Measurements from ENCODE around the gene MRPS7. TPM values are rescaled to one million over a fixed set of nuclear protein-coding genes. Genes with fewer than 3 reads are reported as not detected.

The MRPS7 gene
- total and polyA plus RNA-seq, 2 donors (not counting 1 experiment from before 2014, with no cell fraction given) = 25.1 to 42.6 TPM

DNA sequence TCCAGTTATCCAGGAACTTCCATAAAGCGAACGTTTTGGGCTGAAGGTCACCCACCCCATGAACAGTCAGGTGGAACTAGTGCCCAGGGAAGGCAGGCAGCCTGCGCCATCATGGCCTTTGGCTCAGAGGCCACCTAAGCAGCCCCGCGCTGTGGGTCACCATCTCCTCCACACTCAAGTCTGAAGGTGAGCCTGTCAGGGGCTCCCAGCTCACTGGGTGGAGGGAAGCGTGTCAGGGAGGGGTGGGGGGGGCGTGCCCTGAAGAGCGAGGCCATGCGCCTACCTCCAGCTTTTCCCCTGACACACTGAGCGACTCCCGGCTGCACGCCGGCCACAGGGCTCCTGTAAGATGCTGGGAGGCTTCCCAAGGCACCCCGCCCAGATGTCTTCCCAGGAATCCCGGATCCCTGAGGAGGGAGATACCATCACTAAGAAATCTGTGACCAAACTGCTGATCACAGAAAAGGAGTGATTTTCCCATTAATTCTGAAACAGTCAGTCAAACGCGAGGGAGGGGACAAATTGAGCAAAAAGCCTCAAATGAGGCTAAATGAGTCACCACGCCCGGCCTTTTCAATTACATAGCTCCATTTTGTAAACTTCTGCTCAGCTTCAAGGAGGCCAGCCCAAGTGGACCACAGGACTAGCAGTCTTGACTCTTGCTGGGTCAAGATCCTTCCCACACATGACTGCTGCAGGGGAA lies 54.0 kb downstream of the MRPS7 start:
- WGBS (ENCODE audit: insufficient coverage) = 84% methylated on average over 14 of the region's 19 CpGs
- no peak for ATAC-seq (ENCODE audit: low read depth)
- H3K36me3 ChIP-seq (replicated peaks in 1 of 2; ENCODE audit: control extremely low read depth in 1 of 2, control insufficient read depth in 1 of 2, extremely low read depth in 1 of 2, insufficient read depth in 2 of 2, low read length in 1 of 2) = peaks cover 7 to 28% of the 10 kb centered on the region in 2 experiments
- peak overlapping the region; percentile 29 for H3K4me3 Mint-ChIP-seq
- ChIA-PET CTCF (interaction anchor here (1.1 to 15.8 kb wide), 7 partner anchors 11 to 97 kb away, joined by 3 to 264 read pairs (median 8); partner anchors contain the start of gene SLC25A19), POLR2A (interaction anchor here (1.4 to 3.8 kb wide), 3 partner anchors 19 to 29 kb away, joined by 5 to 33 read pairs (median 25); partner anchors contain the start of gene SLC25A19)
- peak overlapping the region; percentile 89 for H3K27ac Mint-ChIP-seq
- H3K9me3 ChIP-seq (ENCODE audit: control extremely low read depth in 1 of 3, control insufficient read depth in 2 of 3, insufficient read depth in 1 of 3, low read length in 2 of 3) = no peaks in the 10 kb centered on the region
- no peaks in the 10 kb centered on the region for H3K27me3 ChIP-seq (replicated peaks in 1 of 4; ENCODE audit: control extremely low read depth in 1 of 4, control insufficient read depth in 3 of 4, insufficient read depth in 4 of 4, low read length in 3 of 4)
- peaks cover 81% of the 10 kb centered on the region for H3K79me2 ChIP-seq (ENCODE audit: control insufficient read depth, insufficient read depth, low read length)
- no peak overlapping the region for H3K4me3 ChIP-seq (ENCODE audit: control extremely low read depth in 1 of 5, extremely low read depth in 1 of 5, insufficient read depth in 1 of 5, low read depth in 2 of 5, low read length in 4 of 5)
- DNase-seq = no peak
- peaks cover 58% of the 10 kb centered on the region for H3K4me1 Mint-ChIP-seq
- H3K4me2 ChIP-seq (replicated peaks; ENCODE audit: low read depth, low read length, poor library complexity, severe bottlenecking) = no peak overlapping the region
- no peak overlapping the region for H2AFZ ChIP-seq (ENCODE audit: insufficient read depth, low read depth, low read length, poor library complexity, severe bottlenecking)
- H4K20me1 ChIP-seq (ENCODE audit: control insufficient read depth, insufficient read depth, low read length, poor library complexity, severe bottlenecking) = no peaks in the 10 kb centered on the region
- H3K27me3 Mint-ChIP-seq = no peaks in the 10 kb centered on the region
- TF ChIP-seq EZH2 (IDR thresholded peaks at IDR 0.05; ENCODE audit: borderline replicate concordance, insufficient read depth, low read depth, low read length, poor library complexity, severe bottlenecking) = no peak
- TF ChIP-seq, protein P1, sequence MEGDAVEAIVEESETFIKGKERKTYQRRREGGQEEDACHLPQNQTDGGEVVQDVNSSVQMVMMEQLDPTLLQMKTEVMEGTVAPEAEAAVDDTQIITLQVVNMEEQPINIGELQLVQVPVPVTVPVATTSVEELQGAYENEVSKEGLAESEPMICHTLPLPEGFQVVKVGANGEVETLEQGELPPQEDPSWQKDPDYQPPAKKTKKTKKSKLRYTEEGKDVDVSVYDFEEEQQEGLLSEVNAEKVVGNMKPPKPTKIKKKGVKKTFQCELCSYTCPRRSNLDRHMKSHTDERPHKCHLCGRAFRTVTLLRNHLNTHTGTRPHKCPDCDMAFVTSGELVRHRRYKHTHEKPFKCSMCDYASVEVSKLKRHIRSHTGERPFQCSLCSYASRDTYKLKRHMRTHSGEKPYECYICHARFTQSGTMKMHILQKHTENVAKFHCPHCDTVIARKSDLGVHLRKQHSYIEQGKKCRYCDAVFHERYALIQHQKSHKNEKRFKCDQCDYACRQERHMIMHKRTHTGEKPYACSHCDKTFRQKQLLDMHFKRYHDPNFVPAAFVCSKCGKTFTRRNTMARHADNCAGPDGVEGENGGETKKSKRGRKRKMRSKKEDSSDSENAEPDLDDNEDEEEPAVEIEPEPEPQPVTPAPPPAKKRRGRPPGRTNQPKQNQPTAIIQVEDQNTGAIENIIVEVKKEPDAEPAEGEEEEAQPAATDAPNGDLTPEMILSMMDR (IDR thresholded peaks at IDR 0.05) = no peak
- intact Hi-C loops (cut with micrococcal nuclease) = no loop called here
- H3K9me3 Mint-ChIP-seq (ENCODE audit: insufficient read depth) = no peaks in the 10 kb centered on the region
- no peak overlapping the region for H3K9ac ChIP-seq (ENCODE audit: low read length)
- H3K27ac ChIP-seq (ENCODE audit: low read length in 2 of 2) = peak overlapping the region; percentile 18 to 81
- peaks cover 31 to 79% of the 10 kb centered on the region in 2 donors for H3K4me1 ChIP-seq (ENCODE audit: control insufficient read depth in 2 of 2, insufficient read depth in 2 of 2, low read length in 2 of 2)

Other genes with a start within 250 kb of the MRPS7 start
- 20.8 and 23.3 TPM in 2 replicates for gene MRPL58, start 249.2 kb upstream of the MRPS7 start, total RNA-seq
- 20.4 and 21.6 TPM in 2 replicates for gene MRPL58, start 249.2 kb upstream of the MRPS7 start, polyA plus RNA-seq
- gene ATP5PD, start 214.9 kb upstream of the MRPS7 start, total RNA-seq = 98.8 and 101 TPM in 2 replicates
- 70.8 and 92.1 TPM in 2 replicates for gene ATP5PD, start 214.9 kb upstream of the MRPS7 start, polyA plus RNA-seq
- gene KCTD2, start 214.7 kb upstream of the MRPS7 start, total RNA-seq = 23.2 and 24.6 TPM in 2 replicates
- gene KCTD2, start 214.7 kb upstream of the MRPS7 start, polyA plus RNA-seq = 15.1 and 15.7 TPM in 2 replicates
- 9.3 and 13.7 TPM in 2 replicates for gene SLC16A5, start 173.9 kb upstream of the MRPS7 start, total RNA-seq
- gene SLC16A5, start 173.9 kb upstream of the MRPS7 start, polyA plus RNA-seq = 5.1 and 14.5 TPM in 2 replicates
- 15.7 and 15.9 TPM in 2 replicates for gene ARMC7, start 151.9 kb upstream of the MRPS7 start, total RNA-seq
- gene ARMC7, start 151.9 kb upstream of the MRPS7 start, polyA plus RNA-seq = 9.2 and 10.4 TPM in 2 replicates
- gene NT5C, start 130.1 kb upstream of the MRPS7 start, total RNA-seq = 98.9 and 103 TPM in 2 replicates
- 133 and 184 TPM in 2 replicates for gene NT5C, start 130.1 kb upstream of the MRPS7 start, polyA plus RNA-seq
- gene JPT1, start 107.4 kb upstream of the MRPS7 start, total RNA-seq = 37.6 and 37.8 TPM in 2 replicates
- gene JPT1, start 107.4 kb upstream of the MRPS7 start, polyA plus RNA-seq = 34.8 and 39.7 TPM in 2 replicates
- gene SUMO2, start 78.9 kb upstream of the MRPS7 start, total RNA-seq = 229 and 234 TPM in 2 replicates
- gene SUMO2, start 78.9 kb upstream of the MRPS7 start, polyA plus RNA-seq = 35.1 and 54.7 TPM in 2 replicates
- 128 and 142 TPM in 2 replicates for gene NUP85, start 56.2 kb upstream of the MRPS7 start, total RNA-seq
- gene NUP85, start 56.2 kb upstream of the MRPS7 start, polyA plus RNA-seq = 97.5 and 170 TPM in 2 replicates
- 134 and 135 TPM in 2 replicates for gene GGA3, start 273 bp upstream of the MRPS7 start, total RNA-seq
- gene GGA3, start 273 bp upstream of the MRPS7 start, polyA plus RNA-seq = 109 and 116 TPM in 2 replicates
- gene MIF4GD, start 9.4 kb downstream of the MRPS7 start, total RNA-seq = 40.0 and 41.5 TPM in 2 replicates
- gene MIF4GD, start 9.4 kb downstream of the MRPS7 start, polyA plus RNA-seq = 60.2 and 87.4 TPM in 2 replicates
- gene SLC25A19, start 27.6 kb downstream of the MRPS7 start, total RNA-seq = 46.4 and 52.3 TPM in 2 replicates
- 34.5 and 36.8 TPM in 2 replicates for gene SLC25A19, start 27.6 kb downstream of the MRPS7 start, polyA plus RNA-seq
- gene GRB2, start 143.8 kb downstream of the MRPS7 start, total RNA-seq = 219 and 224 TPM in 2 replicates
- 114 and 152 TPM in 2 replicates for gene GRB2, start 143.8 kb downstream of the MRPS7 start, polyA plus RNA-seq
- gene TMEM94, start 194.8 kb downstream of the MRPS7 start, total RNA-seq = 112 and 139 TPM in 2 replicates
- 140 and 158 TPM in 2 replicates for gene TMEM94, start 194.8 kb downstream of the MRPS7 start, polyA plus RNA-seq